ENCODE results near the gene DNMT1.
"Not testable (repeated sequence)": the region's sequence is repeated elsewhere in the genome, so short reads cannot be mapped to it uniquely, and the experiment has no call there.

Gene DNMT1

GRCh38 chr19:10194500-10195198, at the start of gene DNMT1:
Gene DNMT1 (minus strand): TSS chr19:10194953. CDS start chr19:10194899, 54 bp downstream.
- DNase-seq = peak; percentile 93

GRCh38 chr19:10243606-10244005, 48.9 kb upstream of the DNMT1 start:
- DNase-seq = no peak

DNA sequence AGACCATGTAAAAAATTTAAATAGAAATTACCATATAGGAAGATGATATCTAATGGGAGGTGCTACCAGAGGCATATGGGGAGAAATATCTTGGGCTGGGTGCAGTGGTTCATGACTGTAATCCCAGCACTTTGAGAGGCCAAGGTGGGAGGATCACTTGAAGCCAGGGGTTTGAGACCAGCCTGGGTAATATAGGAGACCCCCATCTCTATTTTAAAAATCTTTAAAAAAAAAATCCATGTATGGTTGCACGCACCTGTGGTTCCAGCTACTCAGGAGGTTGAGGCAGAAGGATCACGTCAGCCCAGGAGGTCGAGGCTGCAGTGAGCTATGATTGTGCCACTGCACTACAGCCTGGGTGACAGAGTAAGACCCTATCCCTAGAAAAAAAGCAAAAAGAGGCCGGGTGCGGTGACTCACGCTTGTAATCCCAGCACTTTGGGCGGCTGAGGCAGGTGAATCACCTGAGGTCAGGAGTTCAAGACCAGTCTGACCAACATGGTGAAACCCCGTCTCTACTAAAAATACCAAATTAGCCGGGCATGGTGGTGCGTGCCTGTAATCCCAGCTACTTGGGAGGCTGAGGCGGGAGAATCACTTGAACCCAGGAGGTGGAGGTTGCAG, 47.2 kb upstream of the DNMT1 start:
- not testable (repeated sequence) for DNase-seq

- no peak for DNase-seq
These were observed 43.5 kb upstream of the DNMT1 start for GRCh38 chr19:10238172-10238783.

GRCh38 chr19:10237702-10238101, 42.9 kb upstream of the DNMT1 start:
- DNase-seq = no peak

GRCh38 chr19:10235409-10235808, 40.7 kb upstream of the DNMT1 start:
- DNase-seq = not testable (repeated sequence)

GRCh38 chr19:10235003-10235402, 40.2 kb upstream of the DNMT1 start:
- DNase-seq = no peak

GRCh38 chr19:10233946-10234345, 39.2 kb upstream of the DNMT1 start:
- DNase-seq = no peak

DNA sequence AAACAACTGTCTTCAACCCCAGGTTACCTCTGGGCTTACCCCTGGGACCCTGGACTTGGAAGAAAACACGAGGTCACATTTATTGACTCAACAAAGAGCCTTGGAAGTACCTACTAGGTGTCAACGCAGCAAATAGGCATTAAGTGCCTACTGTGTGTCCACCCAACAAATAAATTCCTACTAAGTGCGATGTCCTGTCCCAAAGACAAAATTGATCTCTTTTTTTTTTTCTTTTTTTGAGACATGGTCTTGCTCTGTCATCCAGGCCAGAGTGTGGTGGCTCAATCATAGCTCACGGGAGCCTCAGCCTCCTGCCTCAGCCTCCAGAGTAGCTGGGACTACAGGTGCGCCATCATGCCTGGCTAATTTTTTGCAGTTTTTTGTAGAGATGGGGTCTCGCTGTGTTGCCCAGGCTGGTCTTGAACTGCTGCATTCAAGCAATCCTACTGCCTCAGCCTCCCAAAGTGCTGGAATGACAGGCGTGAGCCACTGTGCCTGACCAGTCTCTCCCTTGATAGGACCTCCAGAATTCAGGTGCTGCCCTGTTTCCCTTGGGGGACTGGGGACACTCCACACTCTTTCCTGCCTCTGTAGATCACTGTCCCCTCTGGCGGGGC, 37.0 kb upstream of the DNMT1 start:
- no peak for DNase-seq

- peak; percentile 26 for DNase-seq
These were observed 36.3 kb upstream of the DNMT1 start, which contains the start of gene S1PR2 for GRCh38 chr19:10230861-10231611. Gene S1PR2 (minus strand): TSS chr19:10231331. CDS start chr19:10224905, 6,426 bp downstream.

DNA sequence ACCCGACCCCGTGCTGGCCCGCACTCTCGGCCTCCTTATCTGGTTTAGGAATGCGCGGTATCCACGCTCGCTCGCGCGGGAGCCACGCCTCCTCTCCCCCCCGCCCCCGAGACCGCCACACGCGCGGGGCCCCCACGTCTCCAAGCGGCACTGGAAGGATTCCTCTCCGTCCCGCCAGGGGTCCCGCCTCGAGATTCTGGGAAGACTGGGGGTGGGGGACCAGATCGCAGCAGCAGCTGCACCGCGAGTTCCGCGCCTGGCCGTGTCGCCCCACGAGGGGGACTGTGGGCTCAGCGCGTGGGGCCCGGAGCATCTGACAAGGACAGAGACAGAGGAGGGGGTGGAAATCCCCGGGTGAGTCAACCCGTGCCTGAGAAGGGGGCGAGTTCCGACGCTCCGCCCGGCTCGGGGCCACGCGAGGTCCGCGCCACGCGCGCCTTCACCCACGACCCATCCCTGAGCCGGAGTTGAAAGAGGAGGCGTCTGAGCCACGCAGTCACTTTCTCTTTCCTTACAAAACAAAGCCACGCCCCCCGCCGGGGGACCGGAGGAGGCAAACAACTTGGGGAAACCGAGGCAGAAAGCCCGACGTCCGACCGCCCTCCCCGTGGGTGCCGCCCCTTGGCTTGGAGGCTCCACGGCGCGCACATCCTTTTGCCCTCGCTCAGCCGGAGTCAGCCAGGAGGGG, 35.6 kb upstream of the DNMT1 start:
- DNase-seq = no peak

GRCh38 chr19:10228920-10229319, 34.2 kb upstream of the DNMT1 start:
- DNase-seq = no peak

DNA sequence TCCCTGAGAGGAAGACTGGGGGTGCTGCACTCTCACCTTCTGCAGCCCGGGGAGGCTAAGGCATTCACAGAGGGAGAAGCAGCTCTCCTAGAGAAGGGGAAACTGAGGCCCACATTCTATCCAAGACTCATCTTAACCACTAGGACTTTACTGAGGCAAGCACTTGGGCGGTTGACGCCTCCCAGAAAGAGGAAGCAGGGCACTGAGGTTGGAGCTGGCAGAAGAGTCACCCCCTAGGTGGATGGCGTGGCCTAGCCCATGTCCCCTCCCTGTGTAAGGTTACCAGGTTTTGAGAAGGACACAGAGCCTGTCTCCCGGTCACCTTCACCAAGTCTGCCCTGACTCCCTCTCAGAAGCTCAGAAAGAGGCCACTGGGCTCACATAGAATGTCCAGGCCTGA, 33.6 kb upstream of the DNMT1 start:
- no peak for DNase-seq

GRCh38 chr19:10227026-10227971, 32.5 kb upstream of the DNMT1 start:
- no peak for DNase-seq

DNA sequence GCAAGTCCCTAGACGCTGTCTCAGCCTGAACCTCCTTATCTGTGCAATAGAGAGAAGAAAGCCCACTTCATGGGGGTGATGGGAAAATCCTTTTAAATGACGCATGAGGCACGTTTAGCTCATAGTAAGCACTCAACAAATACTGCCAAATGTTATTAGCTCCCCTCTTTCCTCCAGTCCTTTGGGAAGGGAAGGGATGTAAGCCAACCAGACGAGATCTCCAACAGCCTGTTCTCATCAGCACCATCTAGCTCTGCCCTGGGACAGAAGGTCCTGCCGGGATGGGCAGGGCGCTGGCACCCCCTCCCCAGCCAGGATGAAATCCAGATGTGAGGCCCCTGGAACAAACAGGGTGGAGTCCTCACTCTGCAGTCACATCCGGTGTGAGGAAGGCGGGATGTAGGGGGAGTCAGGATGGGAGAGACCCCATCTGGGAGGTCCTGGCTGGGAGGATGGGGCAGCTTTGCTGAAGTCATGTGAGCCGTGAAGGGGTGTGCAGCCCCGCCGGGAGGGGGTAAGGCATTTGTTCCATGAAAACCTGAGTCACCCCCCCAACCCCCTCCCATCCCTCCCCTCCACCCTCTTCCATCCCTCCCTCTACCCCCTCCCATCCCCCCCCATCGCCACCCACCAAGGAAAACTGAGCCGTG, 31.7 kb upstream of the DNMT1 start:
- no peak for DNase-seq

GRCh38 chr19:10226021-10226375, 31.2 kb upstream of the DNMT1 start:
- no peak for DNase-seq

GRCh38 chr19:10224337-10224736, 29.6 kb upstream of the DNMT1 start:
- no peak for DNase-seq

DNA sequence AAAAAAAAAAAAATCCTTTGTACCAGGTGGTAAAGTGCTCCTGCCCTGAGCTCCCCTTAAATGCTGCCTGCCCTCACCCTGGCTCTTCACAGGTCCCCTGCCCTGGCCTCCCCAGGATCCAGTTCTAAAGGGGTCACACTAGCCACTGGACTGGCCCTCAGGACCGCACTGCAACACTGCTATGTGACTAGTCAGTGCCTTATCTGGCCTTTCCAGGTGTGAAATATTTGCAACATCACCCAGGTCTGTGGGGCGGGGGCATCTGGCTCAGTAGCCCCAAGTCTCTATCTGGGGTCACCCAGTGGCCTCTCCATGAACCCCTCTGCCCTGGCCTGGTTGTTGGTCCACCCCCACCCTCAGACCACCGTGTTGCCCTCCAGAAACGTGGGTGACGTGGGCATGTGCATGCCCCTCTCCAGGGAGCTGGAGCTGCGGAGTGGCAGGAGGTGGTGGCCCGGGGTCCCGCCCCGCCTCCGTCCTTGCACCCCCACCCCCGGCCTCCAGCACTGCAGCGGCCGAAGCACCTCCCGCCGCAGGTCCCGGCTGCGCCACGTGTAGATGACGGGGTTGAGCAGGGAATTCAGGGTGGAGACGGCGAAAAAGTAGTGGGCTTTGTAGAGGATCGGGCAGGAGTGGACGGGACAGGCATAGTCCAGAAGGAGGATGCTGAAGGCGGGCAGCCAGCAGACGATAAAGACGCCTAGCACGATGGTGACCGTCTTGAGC, 28.9 kb upstream of the DNMT1 start:
- no peak for DNase-seq

DNA sequence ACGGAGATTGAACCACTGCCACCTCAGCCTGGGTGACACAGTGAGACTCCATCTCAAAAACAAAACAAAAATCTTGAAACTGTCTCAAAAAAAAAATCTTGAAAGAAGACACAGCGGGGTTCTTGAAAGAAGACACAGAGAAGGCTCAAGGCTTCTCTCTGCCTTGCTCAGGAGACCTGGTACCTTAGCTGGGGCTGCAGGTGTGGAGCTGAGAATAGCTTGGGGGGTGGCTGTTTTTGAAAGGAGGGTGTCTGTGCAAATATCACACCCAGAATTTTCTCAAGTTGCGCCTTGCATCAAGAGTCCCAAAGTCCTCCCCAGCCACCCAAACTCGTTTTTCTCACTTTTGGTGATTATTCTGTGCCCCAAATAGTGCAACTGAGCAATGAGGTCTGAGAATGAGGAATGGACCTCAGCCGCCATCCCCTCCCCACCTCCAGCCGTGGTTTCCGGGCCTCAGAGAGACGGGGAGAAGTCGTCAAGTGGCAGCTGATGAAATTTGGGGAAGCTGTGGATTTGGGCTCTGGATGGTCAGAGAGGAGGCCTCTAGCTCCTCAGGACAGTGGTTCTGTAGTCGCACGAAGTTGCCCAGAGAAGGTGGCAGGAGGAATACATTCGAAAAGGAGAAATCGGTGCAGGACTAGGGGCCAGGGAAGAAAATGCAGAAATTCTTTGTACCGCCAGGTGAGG, 27.6 kb upstream of the DNMT1 start:
- DNase-seq = no peak
